HepG2 (cell line): ENCODE data around the gene PRKCE. TPM values are rescaled to one million over a fixed set of nuclear protein-coding genes. Genes with fewer than 3 reads are reported as not detected.

Experiments used
- ATAC-seq: fragments of 200-7000 bp; cut with Tn5 transposase; 3 replicates; pipeline ENCODE4 v1.9.1; 2020; ENCODE audit warnings: mild to moderate bottlenecking, moderate library complexity
- BruUV-seq: library from RNA; stranded (reverse); fragments of 400-500 nt; replicated peaks from 2 replicates; lab custom pipeline; 2021; lab: Mats Ljungman, UMichigan
- CTCF ChIA-PET: fragments of 300-600 bp; formaldehyde crosslinking; extraction: SDS; loops from one replicate; lab custom pipeline; 2021; ENCODE audit warnings: low total read pairs, inconsistent platforms, low intra/inter-chr PET ratio; lab: Yijun Ruan, JAX
- POLR2A ChIA-PET: fragments of 350-600 bp; sonication (Branson Sonifier 250); formaldehyde crosslinking; loops from one replicate; lab custom pipeline; 2020; ENCODE audit warnings: antibody characterized with exemption, inconsistent platforms; lab: Yijun Ruan, JAX
- DNase-seq: peaks from one replicate; pipeline ENCODE4 v3.0.0-alpha.2; 2015; ENCODE audit warnings: low spot score
- FAIRE-seq: peaks from 3 replicates; lab custom pipeline; 2011; peaks lifted over from hg19 to GRCh38; lab: Jason Lieb, UNC
- H2AFZ ChIP-seq: one replicate; pipeline ENCODE4 v1.6.1; 2011; ENCODE audit warnings: low read length, inconsistent platforms
- H3K27ac ChIP-seq: fragments of 300-600 bp; 3 replicates; pipeline ENCODE4 v1.8.0; 2011; ENCODE audit warnings: mixed run types, mild to moderate bottlenecking, mixed read lengths, low read length, inconsistent platforms; ENCODE audit not compliant: insufficient read depth; ENCODE audit errors: extremely low read length
- H3K27me3 ChIP-seq, 2 experiments: fragments of 200-600 bp in 1 of 2; 2 replicates in 1 of 2; 3 replicates in 1 of 2; pipeline versions ENCODE4 v1.6.0 to v1.8.0; 2011; ENCODE audit warnings: low read length in 2 of 2, mild to moderate bottlenecking in 2 of 2, moderate library complexity in 2 of 2, inconsistent platforms in 1 of 2; ENCODE audit not compliant: insufficient read depth in 2 of 2, control insufficient read depth in 1 of 2
- H3K36me3 ChIP-seq, 2 experiments: fragments of 200-600 bp in 1 of 2; replicated peaks in 1 of 2; 2 replicates in 1 of 2; 3 replicates in 1 of 2; pipeline versions ENCODE4 v1.5.1 to v1.8.0; 2011; ENCODE audit warnings: low read length in 2 of 2, inconsistent platforms in 1 of 2; ENCODE audit not compliant: insufficient read depth in 2 of 2, control insufficient read depth in 1 of 2
- H3K4me1 ChIP-seq: 2 replicates; pipeline ENCODE4 v1.5.1; 2012; ENCODE audit warnings: low read length, inconsistent platforms; ENCODE audit not compliant: insufficient read depth
- H3K4me2 ChIP-seq: 2 replicates; pipeline ENCODE4 v1.6.0; 2011; ENCODE audit warnings: low read depth, low read length, inconsistent platforms
- H3K4me3 ChIP-seq, 3 experiments: fragments of 200-600 bp in 1 of 3; sonication (generic), shearing (Covaris generic) in 1 of 3; replicated peaks in 1 of 3; 2 replicates each; pipeline ENCODE4 v1.5.1; 2011 to 2016; ENCODE audit warnings: low read length in 3 of 3, inconsistent platforms in 2 of 3, low read depth in 2 of 3, mild to moderate bottlenecking in 2 of 3, control low read depth in 1 of 3, mixed read lengths in 1 of 3; ENCODE audit not compliant: insufficient read depth in 1 of 3
- H3K79me2 ChIP-seq: one replicate; pipeline ENCODE4 v1.6.1; 2011; ENCODE audit warnings: low read length, inconsistent platforms; ENCODE audit not compliant: insufficient read depth
- H3K9ac ChIP-seq: 2 replicates; pipeline ENCODE4 v1.6.0; 2011; ENCODE audit warnings: mild to moderate bottlenecking, low read depth, low read length, inconsistent platforms; ENCODE audit not compliant: insufficient read depth
- H3K9me3 ChIP-seq: 2 replicates; pipeline ENCODE4 v1.5.1; 2012; ENCODE audit warnings: mild to moderate bottlenecking, low read length
- H4K20me1 ChIP-seq: 2 replicates; pipeline ENCODE4 v1.6.0; 2011; ENCODE audit warnings: inconsistent platforms, mild to moderate bottlenecking, low read length, moderate library complexity; ENCODE audit not compliant: insufficient read depth
- EED ChIP-seq: sonication (generic); formaldehyde crosslinking; IDR thresholded peaks from 2 replicates; pipeline ENCODE4 v1.5.0; 2020; ENCODE audit warnings: mild to moderate bottlenecking, missing genetic modification reagents
- FOXP1 ChIP-seq, 2 experiments: fragments of 450-650 bp in 1 of 2; IDR thresholded peaks; 2 replicates each; pipeline ENCODE4 v1.6.1; 2017 to 2018; ENCODE audit warnings: antibody characterized with exemption in 1 of 2
- GATAD2A ChIP-seq: IDR thresholded peaks from 2 replicates; pipeline ENCODE4 v1.6.1; 2016
- HMG20A ChIP-seq: IDR thresholded peaks from 2 replicates; pipeline ENCODE4 v1.6.1; 2016; ENCODE audit warnings: borderline replicate concordance
- MED8 ChIP-seq: sonication (generic); formaldehyde crosslinking; IDR thresholded peaks from 2 replicates; pipeline ENCODE4 v1.8.1; 2023; ENCODE audit warnings: mild to moderate bottlenecking, missing genetic modification reagents; ENCODE audit not compliant: insufficient replicate concordance
- NFIB ChIP-seq: sonication (generic); formaldehyde crosslinking; IDR thresholded peaks from 2 replicates; pipeline ENCODE4 v1.9.0; 2021; ENCODE audit warnings: missing genetic modification reagents, mild to moderate bottlenecking, borderline replicate concordance
- POLR2A ChIP-seq, 2 experiments: IDR thresholded peaks; 2 replicates each; pipeline ENCODE4 v1.6.1; 2011; ENCODE audit warnings: low read depth in 2 of 2, low read length in 2 of 2, mild to moderate bottlenecking in 1 of 2, moderate library complexity in 1 of 2; ENCODE audit not compliant: insufficient read depth in 1 of 2
- SP4 ChIP-seq: sonication (generic); formaldehyde crosslinking; IDR thresholded peaks from 2 replicates; pipeline ENCODE4 v1.8.1; 2023; ENCODE audit warnings: mild to moderate bottlenecking, missing genetic modification reagents
- TSC22D2 ChIP-seq: sonication (generic); formaldehyde crosslinking; IDR thresholded peaks from 2 replicates; pipeline ENCODE4 v1.5.1; 2020; ENCODE audit warnings: missing genetic modification reagents, mild to moderate bottlenecking, borderline replicate concordance
- ZNF432 ChIP-seq: sonication (generic); formaldehyde crosslinking; IDR thresholded peaks from 2 replicates; pipeline ENCODE4 v1.5.0; 2020; ENCODE audit warnings: missing genetic modification reagents, mild to moderate bottlenecking, borderline replicate concordance
- ZNF782 ChIP-seq: sonication (generic); formaldehyde crosslinking; IDR thresholded peaks from 2 replicates; pipeline ENCODE4 v1.4.0; 2020; ENCODE audit warnings: missing genetic modification reagents, mild to moderate bottlenecking, borderline replicate concordance
- WGBS: methylation state at CpG from one replicate; pipeline ENCODE4 v1.1.6; 2017; ENCODE audit warnings: low lambda C conversion rate; 5-methylcytosine and 5-hydroxymethylcytosine counted together
- in situ Hi-C: cut with HindIII; loops from 2 replicates; pipeline ENCODE4 v1.10.0; 2017; ENCODE audit warnings: low pct_unique_long_range_greater_than_20kb; ENCODE audit not compliant: extremely low pct_ligation_motif_present
- intact Hi-C: fragments of 100-400 bp; cut with micrococcal nuclease; formaldehyde crosslinking; loops from one replicate; pipeline ENCODE4 v1.10.0; 2022; ENCODE audit not compliant: unreplicated experiment
- polyA plus RNA-seq, 8 experiments: library from polyadenylated mRNA; depleted of rRNA in 3 of 8; stranded (reverse) in 7 of 8; unstranded in 1 of 8; fragments of >200 nt; fragmentation: Illumina TruSeq in 4 of 8; extraction: Trizol in 4 of 8; gene quantifications; 2 replicates each; pipeline versions ENCODE4 v1.2.1 to v1.2.3, GENCODE V29; 2011 to 2016; ENCODE audit warnings: low read depth in 4 of 8, missing spikeins in 1 of 8, mixed read lengths in 1 of 8; ENCODE audit not compliant: insufficient read depth in 1 of 8
- total RNA-seq, 5 experiments: library from RNA; depleted of rRNA; stranded (reverse); fragments of >200 nt; fragmentation: Illumina TruSeq; extraction: Trizol; gene quantifications; 2 replicates each; pipeline ENCODE4 v1.2.3, GENCODE V29; 2016; ENCODE audit warnings: low read depth in 1 of 5
- TF ChIP-seq, protein P1 (sequence below): sonication (generic); formaldehyde crosslinking; IDR thresholded peaks from 2 replicates; pipeline ENCODE4 v1.4.0; 2020; ENCODE audit warnings: missing genetic modification reagents, borderline replicate concordance
- TF ChIP-seq, protein P2 (sequence below): sonication (generic); formaldehyde crosslinking; IDR thresholded peaks from 2 replicates; pipeline ENCODE4 v1.4.0; 2020; ENCODE audit warnings: missing genetic modification reagents
- TF ChIP-seq, protein P3 (sequence below): sonication (generic); formaldehyde crosslinking; conservative IDR thresholded peaks from 2 replicates; pipeline ENCODE4 v1.4.0; 2020; ENCODE audit warnings: mild to moderate bottlenecking, missing genetic modification reagents, moderate library complexity

PRKCE gene
- total and polyA plus RNA-seq, 2 of the 13 experiments (the other 11 are each of a cell fraction or from before 2014, with no cell fraction given), result 1.0 to 3.9 TPM

DNA sequence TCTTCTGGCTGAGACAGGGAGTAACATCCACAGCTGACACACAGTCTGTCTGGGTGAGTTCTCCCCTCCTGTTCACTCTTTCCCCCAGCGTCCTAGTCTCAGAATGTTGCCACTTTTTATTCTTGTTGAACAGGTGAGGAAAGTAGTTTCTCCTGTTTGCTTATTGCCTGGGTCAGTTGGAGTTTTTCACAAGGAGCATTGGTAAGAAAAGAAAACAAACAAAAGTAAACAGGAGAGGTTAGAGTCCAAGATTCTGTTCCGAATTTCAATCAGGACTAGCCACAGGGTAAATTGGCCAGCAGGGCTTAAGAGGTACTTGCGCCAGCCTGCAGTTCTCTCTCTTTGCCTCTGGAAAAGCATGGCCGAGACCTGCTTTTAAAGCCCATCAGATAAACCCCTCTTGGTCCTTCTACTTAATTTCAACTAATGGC lies 390.7 kb downstream of the PRKCE start:
- Histone ChIP-seq H2AFZ (no peak overlapping the region), H3K4me1 (peaks cover 59% of the 10 kb centered on the region), H3K4me3 (no peak overlapping the region), H3K36me3 (no peaks in the 10 kb centered on the region), H3K9ac (no peak overlapping the region), H3K9me3 (no peaks in the 10 kb centered on the region), H3K79me2 (no peaks in the 10 kb centered on the region), H3K4me2 (peak overlapping the region; percentile 48), H3K27me3 (no peaks in the 10 kb centered on the region), H4K20me1 (no peaks in the 10 kb centered on the region), H3K27ac (no peak overlapping the region)
- peak; percentile 79 for FAIRE-seq
- ATAC-seq, result peak; percentile 80
- BruUV-seq, result no TSS peak
- DNase-seq, result peak; percentile 27
- intact Hi-C loops (no loop called here), in situ Hi-C loops (no loop called here)
- ChIA-PET POLR2A (no interaction called here), CTCF (no interaction called here)
- WGBS, result 32% methylated on average over 4 of the region's 4 CpGs
- TF ChIP-seq MED8 (CRISPR knock-in tag), result no peak
- TF ChIP-seq, protein P1, sequence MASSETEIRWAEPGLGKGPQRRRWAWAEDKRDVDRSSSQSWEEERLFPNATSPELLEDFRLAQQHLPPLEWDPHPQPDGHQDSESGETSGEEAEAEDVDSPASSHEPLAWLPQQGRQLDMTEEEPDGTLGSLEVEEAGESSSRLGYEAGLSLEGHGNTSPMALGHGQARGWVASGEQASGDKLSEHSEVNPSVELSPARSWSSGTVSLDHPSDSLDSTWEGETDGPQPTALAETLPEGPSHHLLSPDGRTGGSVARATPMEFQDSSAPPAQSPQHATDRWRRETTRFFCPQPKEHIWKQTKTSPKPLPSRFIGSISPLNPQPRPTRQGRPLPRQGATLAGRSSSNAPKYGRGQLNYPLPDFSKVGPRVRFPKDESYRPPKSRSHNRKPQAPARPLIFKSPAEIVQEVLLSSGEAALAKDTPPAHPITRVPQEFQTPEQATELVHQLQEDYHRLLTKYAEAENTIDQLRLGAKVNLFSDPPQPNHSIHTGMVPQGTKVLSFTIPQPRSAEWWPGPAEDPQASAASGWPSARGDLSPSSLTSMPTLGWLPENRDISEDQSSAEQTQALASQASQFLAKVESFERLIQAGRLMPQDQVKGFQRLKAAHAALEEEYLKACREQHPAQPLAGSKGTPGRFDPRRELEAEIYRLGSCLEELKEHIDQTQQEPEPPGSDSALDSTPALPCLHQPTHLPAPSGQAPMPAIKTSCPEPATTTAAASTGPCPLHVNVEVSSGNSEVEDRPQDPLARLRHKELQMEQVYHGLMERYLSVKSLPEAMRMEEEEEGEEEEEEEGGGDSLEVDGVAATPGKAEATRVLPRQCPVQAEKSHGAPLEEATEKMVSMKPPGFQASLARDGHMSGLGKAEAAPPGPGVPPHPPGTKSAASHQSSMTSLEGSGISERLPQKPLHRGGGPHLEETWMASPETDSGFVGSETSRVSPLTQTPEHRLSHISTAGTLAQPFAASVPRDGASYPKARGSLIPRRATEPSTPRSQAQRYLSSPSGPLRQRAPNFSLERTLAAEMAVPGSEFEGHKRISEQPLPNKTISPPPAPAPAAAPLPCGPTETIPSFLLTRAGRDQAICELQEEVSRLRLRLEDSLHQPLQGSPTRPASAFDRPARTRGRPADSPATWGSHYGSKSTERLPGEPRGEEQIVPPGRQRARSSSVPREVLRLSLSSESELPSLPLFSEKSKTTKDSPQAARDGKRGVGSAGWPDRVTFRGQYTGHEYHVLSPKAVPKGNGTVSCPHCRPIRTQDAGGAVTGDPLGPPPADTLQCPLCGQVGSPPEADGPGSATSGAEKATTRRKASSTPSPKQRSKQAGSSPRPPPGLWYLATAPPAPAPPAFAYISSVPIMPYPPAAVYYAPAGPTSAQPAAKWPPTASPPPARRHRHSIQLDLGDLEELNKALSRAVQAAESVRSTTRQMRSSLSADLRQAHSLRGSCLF, result no peak
- TF ChIP-seq TSC22D2 (CRISPR knock-in tag), result no peak
- TF ChIP-seq HMG20A (CRISPR knock-in tag), result 0 out of 2 replicates have a peak, but pooled peaks have one; percentile 29
- TF ChIP-seq ZNF782 (CRISPR knock-in tag), result peak; percentile 52; the same call in 1 of the 2 replicates
- no peak for TF ChIP-seq EED (CRISPR knock-in tag)
- TF ChIP-seq, protein P2, sequence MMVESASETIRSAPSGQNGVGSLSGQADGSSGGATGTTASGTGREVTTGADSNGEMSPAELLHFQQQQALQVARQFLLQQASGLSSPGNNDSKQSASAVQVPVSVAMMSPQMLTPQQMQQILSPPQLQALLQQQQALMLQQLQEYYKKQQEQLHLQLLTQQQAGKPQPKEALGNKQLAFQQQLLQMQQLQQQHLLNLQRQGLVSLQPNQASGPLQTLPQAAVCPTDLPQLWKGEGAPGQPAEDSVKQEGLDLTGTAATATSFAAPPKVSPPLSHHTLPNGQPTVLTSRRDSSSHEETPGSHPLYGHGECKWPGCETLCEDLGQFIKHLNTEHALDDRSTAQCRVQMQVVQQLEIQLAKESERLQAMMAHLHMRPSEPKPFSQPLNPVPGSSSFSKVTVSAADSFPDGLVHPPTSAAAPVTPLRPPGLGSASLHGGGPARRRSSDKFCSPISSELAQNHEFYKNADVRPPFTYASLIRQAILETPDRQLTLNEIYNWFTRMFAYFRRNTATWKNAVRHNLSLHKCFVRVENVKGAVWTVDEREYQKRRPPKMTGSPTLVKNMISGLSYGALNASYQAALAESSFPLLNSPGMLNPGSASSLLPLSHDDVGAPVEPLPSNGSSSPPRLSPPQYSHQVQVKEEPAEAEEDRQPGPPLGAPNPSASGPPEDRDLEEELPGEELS (CRISPR knock-in tag), result peak; percentile 57; the same call in 1 of the 2 replicates
- TF ChIP-seq SP4, result 0 out of 2 replicates have a peak, but pooled peaks have one; percentile 23
- peak; percentile 70 for TF ChIP-seq GATAD2A
- TF ChIP-seq NFIB, result no peak
- TF ChIP-seq, protein P3, sequence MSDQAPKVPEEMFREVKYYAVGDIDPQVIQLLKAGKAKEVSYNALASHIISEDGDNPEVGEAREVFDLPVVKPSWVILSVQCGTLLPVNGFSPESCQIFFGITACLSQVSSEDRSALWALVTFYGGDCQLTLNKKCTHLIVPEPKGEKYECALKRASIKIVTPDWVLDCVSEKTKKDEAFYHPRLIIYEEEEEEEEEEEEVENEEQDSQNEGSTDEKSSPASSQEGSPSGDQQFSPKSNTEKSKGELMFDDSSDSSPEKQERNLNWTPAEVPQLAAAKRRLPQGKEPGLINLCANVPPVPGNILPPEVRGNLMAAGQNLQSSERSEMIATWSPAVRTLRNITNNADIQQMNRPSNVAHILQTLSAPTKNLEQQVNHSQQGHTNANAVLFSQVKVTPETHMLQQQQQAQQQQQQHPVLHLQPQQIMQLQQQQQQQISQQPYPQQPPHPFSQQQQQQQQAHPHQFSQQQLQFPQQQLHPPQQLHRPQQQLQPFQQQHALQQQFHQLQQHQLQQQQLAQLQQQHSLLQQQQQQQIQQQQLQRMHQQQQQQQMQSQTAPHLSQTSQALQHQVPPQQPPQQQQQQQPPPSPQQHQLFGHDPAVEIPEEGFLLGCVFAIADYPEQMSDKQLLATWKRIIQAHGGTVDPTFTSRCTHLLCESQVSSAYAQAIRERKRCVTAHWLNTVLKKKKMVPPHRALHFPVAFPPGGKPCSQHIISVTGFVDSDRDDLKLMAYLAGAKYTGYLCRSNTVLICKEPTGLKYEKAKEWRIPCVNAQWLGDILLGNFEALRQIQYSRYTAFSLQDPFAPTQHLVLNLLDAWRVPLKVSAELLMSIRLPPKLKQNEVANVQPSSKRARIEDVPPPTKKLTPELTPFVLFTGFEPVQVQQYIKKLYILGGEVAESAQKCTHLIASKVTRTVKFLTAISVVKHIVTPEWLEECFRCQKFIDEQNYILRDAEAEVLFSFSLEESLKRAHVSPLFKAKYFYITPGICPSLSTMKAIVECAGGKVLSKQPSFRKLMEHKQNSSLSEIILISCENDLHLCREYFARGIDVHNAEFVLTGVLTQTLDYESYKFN (CRISPR knock-in tag), result peak; percentile 38; the same call in 1 of the 2 replicates
- no peak for TF ChIP-seq ZNF432
- TF ChIP-seq POLR2A (IDR thresholded peaks at IDR 0.05; ENCODE audit: insufficient read depth in 1 of 2, low read depth in 2 of 2, low read length in 2 of 2), result no peak
- no peak for TF ChIP-seq FOXP1 (IDR thresholded peaks at IDR 0.05)
- peak; percentile 56 for TF ChIP-seq FOXP1 (CRISPR knock-in tag; IDR thresholded peaks at IDR 0.05)
